ENCODE results near the gene ETNK2.

The ETNK2 gene

GRCh38 chr1:204154568-204155255, 2.9 kb upstream of the ETNK2 start:
- no peak for TF ChIP-seq CTCF (IDR thresholded peaks at IDR 0.05; ENCODE audit: control insufficient read depth, extremely low read depth, insufficient read depth)
- DNase-seq (ENCODE audit: low read depth) = no peak
- no peak overlapping the region for H3K4me3 ChIP-seq (ENCODE audit: low read depth, low read length)

- no peak overlapping the region for H3K4me3 ChIP-seq (ENCODE audit: low read depth, low read length)
- no peak for DNase-seq (ENCODE audit: low read depth)
- TF ChIP-seq CTCF (IDR thresholded peaks at IDR 0.05; ENCODE audit: control insufficient read depth, extremely low read depth, insufficient read depth) = no peak
Measured at GRCh38 chr1:204153667-204154066, 1.8 kb upstream of the ETNK2 start.

GRCh38 chr1:204152310-204153044, 633 bp upstream of the ETNK2 start:
- DNase-seq (ENCODE audit: low read depth) = no peak
- no peak for TF ChIP-seq CTCF (IDR thresholded peaks at IDR 0.05; ENCODE audit: control insufficient read depth, extremely low read depth, insufficient read depth)
- H3K4me3 ChIP-seq (ENCODE audit: low read depth, low read length) = peak overlapping the region; percentile 41

GRCh38 chr1:204150702-204151551, 917 bp downstream of the ETNK2 start:
- TF ChIP-seq CTCF (IDR thresholded peaks at IDR 0.05; ENCODE audit: control insufficient read depth, extremely low read depth, insufficient read depth) = no peak
- H3K4me3 ChIP-seq (ENCODE audit: low read depth, low read length) = no peak overlapping the region
- DNase-seq (ENCODE audit: low read depth) = no peak

- TF ChIP-seq CTCF (IDR thresholded peaks at IDR 0.05; ENCODE audit: control insufficient read depth, extremely low read depth, insufficient read depth) = no peak
- DNase-seq (ENCODE audit: low read depth) = no peak
- H3K4me3 ChIP-seq (ENCODE audit: low read depth, low read length) = no peak overlapping the region
Measured at GRCh38 chr1:204149635-204150565, 1.9 kb downstream of the ETNK2 start.

- no peak overlapping the region for H3K4me3 ChIP-seq (ENCODE audit: low read depth, low read length)
- peak; percentile 75 for DNase-seq (ENCODE audit: low read depth)
- TF ChIP-seq CTCF (IDR thresholded peaks at IDR 0.05; ENCODE audit: control insufficient read depth, extremely low read depth, insufficient read depth) = no peak
Measured at GRCh38 chr1:204149107-204149506, 2.7 kb downstream of the ETNK2 start.
